HG03460 (cell line): Measurements from ENCODE around the gene SEC23B.
A peak's percentile ranks its signal among the peaks of the same experiment; 100 is the strongest.

Experiments
- ATAC-seq: cut with Tn5 transposase; IDR thresholded peaks from one replicate; pipeline ENCODE4 v1.9.1; 2021; ENCODE audit not compliant: unreplicated experiment

The SEC23B gene

DNA sequence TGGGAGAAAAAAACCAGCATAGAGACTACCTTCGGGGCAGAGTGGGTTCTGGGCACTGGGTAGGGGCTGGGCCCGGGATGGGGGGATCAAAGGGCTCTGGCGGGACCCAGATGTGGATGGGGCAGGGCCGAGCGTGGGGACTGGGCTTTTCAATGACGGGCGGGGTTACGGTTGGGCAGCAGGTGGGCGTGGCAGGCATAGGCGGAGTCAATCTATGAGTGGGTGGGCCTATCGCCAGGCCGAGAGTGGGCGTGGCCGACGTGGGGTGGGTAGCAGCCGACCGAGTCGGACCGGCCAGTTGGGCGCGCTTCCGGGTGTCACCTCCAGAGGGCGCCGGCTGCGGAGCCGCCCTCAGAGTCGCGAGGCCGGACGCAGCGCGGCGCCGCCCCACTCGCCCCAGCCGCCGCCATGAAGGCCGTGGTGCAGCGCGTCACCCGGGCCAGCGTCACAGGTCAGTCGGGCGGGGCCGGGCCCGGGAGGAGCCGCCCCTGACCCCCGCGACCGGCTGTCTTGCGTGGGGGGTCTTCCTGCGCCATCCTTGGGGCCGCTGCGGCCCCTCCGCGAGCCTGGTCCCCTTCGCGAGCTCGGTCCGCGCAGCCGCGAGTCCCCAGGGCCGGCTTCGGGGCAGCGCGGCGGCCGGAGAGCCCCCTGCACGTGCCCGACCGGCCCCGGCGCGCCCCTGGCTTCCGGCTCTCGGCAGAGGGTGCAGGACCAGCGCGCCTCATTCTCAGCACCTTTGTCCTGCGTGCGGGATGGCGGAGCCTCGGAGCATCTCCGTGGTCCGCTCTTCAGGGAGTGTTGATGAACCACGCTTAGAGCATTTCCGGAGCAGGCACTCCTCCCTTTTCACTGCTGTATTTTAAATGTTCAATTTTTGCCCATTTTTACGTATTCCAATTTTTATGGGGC lies 80.2 kb downstream of the SEC23B start, which contains the start of gene DTD1:
TSS of gene DTD1 (plus strand) at position 390 of the 909 bp plus-strand sequence. CDS start at position 409, 19 bp downstream.
- ATAC-seq = peak; percentile 93

DNA sequence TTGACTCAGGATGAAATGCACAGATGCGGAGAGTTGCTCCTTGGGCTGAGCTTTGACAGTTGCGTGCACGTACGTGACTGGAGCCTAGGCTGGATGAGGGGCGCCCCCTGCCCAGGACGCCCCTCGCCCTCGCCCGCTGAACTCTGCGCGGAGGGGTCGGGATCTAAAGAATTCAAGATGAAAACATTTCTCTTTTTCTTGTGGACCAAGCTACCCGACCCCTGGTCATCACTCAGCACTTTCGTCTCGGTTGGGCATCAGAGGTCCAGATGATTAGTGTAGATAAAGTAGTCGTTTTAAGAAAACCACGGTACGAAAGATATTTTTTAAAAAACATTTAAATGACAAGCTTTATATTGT lies 80.8 kb downstream of the SEC23B start:
- ATAC-seq = no peak

DNA sequence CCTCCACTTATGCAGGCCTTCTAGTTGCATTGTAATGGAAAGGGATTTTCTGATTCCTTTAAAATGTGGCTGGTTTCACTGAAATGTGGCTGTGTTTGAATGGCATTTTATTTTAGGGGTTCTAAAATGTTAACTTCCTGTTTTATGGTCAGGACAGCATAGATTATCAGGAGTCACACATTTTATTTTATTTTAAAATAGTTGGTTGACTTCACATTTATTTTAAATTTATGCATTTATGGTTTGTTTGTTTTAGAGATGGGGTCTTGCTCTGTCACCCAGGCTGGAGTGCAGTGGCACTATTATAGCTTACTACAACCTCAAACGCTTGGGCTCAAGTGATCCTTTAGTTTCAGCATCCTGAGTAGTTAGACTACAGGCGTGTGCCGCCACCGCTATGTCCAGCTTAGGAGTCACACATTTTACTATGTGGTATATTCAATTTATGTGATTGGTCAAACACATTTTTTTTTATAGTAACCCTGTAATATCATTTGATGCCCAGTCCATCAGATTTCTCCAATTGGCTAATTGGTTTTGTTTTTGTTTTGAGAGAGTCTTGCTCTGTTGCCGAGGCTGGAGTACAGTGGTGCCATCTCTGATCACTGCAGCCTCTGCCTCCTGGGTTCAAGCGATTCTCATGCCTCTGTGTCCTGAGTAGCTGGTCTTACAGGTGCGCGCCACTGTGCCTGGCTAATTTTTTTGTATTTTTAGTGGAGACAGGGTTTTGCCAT lies 82.4 kb downstream of the SEC23B start:
- ATAC-seq = no peak

DNA sequence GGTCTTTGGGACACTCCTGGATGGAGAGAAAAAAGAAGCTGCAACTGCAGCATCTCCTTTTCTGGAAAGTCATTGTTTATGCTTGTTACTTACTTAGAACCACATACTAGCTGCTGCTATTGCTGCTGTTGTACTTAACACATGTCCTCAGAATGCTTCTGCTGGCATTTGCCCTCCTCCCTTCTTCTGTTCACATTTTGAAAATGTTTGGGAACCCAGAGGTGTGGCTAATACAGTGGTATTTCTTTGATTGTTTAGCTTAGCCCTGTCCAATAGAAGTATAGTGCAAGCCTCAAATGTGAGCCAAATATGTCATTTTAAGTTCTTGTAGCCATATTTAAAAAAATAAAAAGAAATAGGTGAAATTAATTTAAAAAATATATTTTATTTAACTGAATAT lies 88.5 kb downstream of the SEC23B start:
- ATAC-seq = no peak

DNA sequence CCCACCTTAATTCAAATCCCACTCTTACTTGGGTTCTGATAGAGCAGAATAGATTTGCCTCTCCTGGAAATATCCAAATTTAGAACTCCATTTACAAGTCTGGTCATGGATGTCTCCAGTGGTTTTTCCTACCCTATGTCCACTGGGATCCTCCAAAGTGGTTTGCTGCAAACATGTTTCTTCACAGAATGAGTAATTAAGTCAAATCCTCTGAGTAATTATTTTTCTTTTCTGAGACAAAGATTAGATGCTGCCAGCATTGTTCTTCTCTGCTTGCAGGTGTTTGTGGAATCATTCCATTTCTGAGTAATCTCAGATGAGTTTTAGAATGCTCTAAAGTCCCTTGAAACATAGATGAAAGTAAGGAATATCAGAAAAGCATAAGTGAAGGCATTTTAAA lies 102.0 kb downstream of the SEC23B start:
- ATAC-seq = no peak
